DOHH2 (cell line): ENCODE results near the gene CKS1B.

Experiments
- H3F3A ChIP-seq: fragments of 200-600 bp; sonication (generic), shearing (Covaris generic); 2 replicates; pipeline ENCODE4 v1.6.0; 2016; ENCODE audit warnings: antibody characterized with exemption, mild to moderate bottlenecking; ENCODE audit not compliant: control insufficient read depth, insufficient read depth
- H3K27ac ChIP-seq: fragments of 200-600 bp; sonication (generic); 2 replicates; pipeline ENCODE4 v1.5.1; 2014; ENCODE audit warnings: low read depth, mild to moderate bottlenecking, low read length, moderate library complexity
- H3K27me3 ChIP-seq: fragments of 200-600 bp; sonication (generic); 2 replicates; pipeline ENCODE4 v1.6.1; 2014; ENCODE audit warnings: mild to moderate bottlenecking, low read length, mixed read lengths; ENCODE audit not compliant: control insufficient read depth
- H3K36me3 ChIP-seq: fragments of 200-600 bp; sonication (generic); 2 replicates; pipeline ENCODE4 v1.6.1; 2014; ENCODE audit warnings: mild to moderate bottlenecking, low read length, moderate library complexity, mixed read lengths; ENCODE audit not compliant: control insufficient read depth
- H3K4me1 ChIP-seq: fragments of 200-600 bp; sonication (generic); 2 replicates; pipeline ENCODE4 v1.6.1; 2014; ENCODE audit warnings: mild to moderate bottlenecking, low read length, mixed read lengths; ENCODE audit not compliant: control insufficient read depth
- H3K4me2 ChIP-seq: fragments of 200-600 bp; sonication (generic); 2 replicates; pipeline ENCODE4 v1.6.0; 2014; ENCODE audit warnings: mild to moderate bottlenecking, low read length, moderate library complexity
- H3K4me3 ChIP-seq: fragments of 200-600 bp; sonication (generic); 2 replicates; pipeline ENCODE4 v1.5.1; 2014; ENCODE audit warnings: mild to moderate bottlenecking, low read length, mixed read lengths
- H3K79me2 ChIP-seq: fragments of 200-600 bp; sonication (generic); 2 replicates; pipeline ENCODE4 v1.6.1; 2014; ENCODE audit warnings: mild to moderate bottlenecking, low read length, mixed read lengths; ENCODE audit not compliant: control insufficient read depth
- H3K9me2 ChIP-seq: fragments of 200-600 bp; sonication (generic); replicated peaks from 2 replicates; pipeline ENCODE4 v1.6.1; 2014; ENCODE audit warnings: mild to moderate bottlenecking, low read length, mixed read lengths; ENCODE audit not compliant: control insufficient read depth
- H3K9me3 ChIP-seq: fragments of 200-600 bp; sonication (generic); 2 replicates; pipeline ENCODE4 v1.6.1; 2014; ENCODE audit warnings: antibody characterized with exemption, low read length, mixed read lengths; ENCODE audit not compliant: control insufficient read depth, insufficient read depth
- H4K20me1 ChIP-seq: fragments of 200-600 bp; sonication (generic); 2 replicates; pipeline ENCODE4 v1.6.0; 2014; ENCODE audit warnings: low read depth, mild to moderate bottlenecking, antibody characterized with exemption, low read length, moderate library complexity; ENCODE audit not compliant: control insufficient read depth, insufficient read depth
- EZH2phosphoT487 ChIP-seq: fragments of 200-600 bp; sonication (generic); IDR thresholded peaks from 2 replicates; pipeline ENCODE4 v1.6.1; 2017; ENCODE audit warnings: borderline replicate concordance, mild to moderate bottlenecking, antibody characterized with exemption, low read length, moderate library complexity, mixed read lengths
- TF ChIP-seq, protein P1 (sequence below): fragments of 200-600 bp; sonication (generic); IDR thresholded peaks from one replicate; pipeline ENCODE4 v1.5.1; 2014; ENCODE audit warnings: antibody characterized with exemption, mild to moderate bottlenecking, low read depth, low read length; ENCODE audit not compliant: poor library complexity, severe bottlenecking

The CKS1B gene

DNA sequence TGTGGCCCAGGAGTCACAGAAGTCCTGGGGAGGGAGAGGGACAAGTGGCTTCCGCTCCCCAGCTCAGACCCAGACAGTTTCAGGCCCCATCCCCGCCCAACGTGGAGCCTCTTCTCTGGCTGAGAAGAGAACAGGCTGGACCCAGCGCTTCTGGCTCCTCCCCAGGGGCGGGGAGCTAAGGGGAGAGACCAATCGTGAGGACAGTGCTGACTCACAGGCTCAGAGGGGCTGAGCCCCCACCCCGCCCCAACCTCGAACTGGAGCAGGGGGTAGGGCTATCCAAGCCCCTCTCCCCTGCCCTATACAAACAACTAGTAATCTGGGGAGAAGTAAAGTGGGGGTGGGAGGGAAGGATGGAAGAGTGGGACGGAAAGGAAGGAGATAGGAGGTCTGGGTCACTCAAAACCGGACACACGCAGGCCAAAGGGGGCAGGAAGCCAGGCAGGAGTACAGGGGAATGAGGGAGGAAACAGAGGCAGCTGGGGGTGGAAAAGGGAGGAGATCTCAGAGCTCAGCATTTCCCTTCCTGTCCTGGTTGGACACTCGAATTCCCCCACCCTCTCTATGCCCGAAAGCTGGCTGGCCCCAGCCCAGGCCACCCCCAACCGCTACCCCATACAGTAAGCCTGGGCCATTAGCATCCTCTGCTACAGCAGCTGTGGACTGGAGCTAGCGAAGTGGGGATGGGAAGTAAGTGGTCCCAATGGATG, 3.7 kb upstream of the CKS1B start, which contains the start of gene SHC1:
TSS of gene SHC1 (minus strand) at position 117 of the 710 bp plus-strand sequence. CDS start 221 bp downstream, outside the sequence.
- Histone ChIP-seq H3K4me2 (peak within 1 kb of the TSS; percentile 48), H3K79me2 (peaks cover 61% of the 10 kb centered on the region), H3K4me3 (peak within 1 kb of the TSS; percentile 31), H3K9me2 (no peaks in the 10 kb centered on the region), H3F3A (peaks cover 4% of the 10 kb centered on the region; the same call in 1 of the 2 replicates), H3K27ac (no peak within 1 kb of the TSS), H3K4me1 (peaks cover 30% of the 10 kb centered on the region), H3K36me3 (peaks cover 62% of the 10 kb centered on the region), H3K9me3 (no peaks in the 10 kb centered on the region), H3K27me3 (no peaks in the 10 kb centered on the region), H4K20me1 (peaks cover 8% of the 10 kb centered on the region; the same call in 1 of the 2 replicates)
- TF ChIP-seq, protein P1, sequence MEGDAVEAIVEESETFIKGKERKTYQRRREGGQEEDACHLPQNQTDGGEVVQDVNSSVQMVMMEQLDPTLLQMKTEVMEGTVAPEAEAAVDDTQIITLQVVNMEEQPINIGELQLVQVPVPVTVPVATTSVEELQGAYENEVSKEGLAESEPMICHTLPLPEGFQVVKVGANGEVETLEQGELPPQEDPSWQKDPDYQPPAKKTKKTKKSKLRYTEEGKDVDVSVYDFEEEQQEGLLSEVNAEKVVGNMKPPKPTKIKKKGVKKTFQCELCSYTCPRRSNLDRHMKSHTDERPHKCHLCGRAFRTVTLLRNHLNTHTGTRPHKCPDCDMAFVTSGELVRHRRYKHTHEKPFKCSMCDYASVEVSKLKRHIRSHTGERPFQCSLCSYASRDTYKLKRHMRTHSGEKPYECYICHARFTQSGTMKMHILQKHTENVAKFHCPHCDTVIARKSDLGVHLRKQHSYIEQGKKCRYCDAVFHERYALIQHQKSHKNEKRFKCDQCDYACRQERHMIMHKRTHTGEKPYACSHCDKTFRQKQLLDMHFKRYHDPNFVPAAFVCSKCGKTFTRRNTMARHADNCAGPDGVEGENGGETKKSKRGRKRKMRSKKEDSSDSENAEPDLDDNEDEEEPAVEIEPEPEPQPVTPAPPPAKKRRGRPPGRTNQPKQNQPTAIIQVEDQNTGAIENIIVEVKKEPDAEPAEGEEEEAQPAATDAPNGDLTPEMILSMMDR = no peak
- no peak for TF ChIP-seq EZH2phosphoT487

DNA sequence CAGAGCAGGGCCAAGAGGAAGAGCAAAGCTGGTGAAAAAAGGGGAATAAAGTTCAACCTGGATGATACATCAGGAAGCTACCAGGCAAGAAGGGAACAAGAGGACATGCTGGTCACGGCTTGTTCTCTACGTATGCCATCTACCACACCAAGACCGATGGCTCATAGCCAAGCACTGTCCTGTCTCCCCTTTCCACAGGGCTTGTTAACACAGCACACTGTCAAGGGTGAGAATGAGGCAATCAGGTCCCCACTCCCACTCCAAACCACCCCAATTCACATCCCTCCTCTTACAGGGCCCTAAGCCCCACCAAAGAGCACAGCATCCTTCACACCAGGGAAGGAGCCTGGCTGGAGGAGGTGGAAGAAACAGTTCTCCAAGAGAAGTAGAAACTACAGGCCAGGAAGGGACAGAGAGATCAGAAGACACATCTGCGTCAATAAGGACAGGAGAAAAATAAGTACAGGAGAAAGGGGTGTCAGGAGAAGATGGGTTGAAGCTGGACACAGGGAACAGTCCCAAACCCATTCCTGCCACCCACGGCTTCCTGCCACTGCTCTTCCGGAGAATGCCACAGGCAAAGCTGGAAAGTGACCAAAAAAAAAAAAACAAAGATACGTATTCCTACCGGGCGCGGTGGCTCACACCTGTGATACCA, 3.0 kb upstream of the CKS1B start:
- Histone ChIP-seq H3K27me3 (no peaks in the 10 kb centered on the region), H3K36me3 (peaks cover 62% of the 10 kb centered on the region), H3K9me2 (no peaks in the 10 kb centered on the region), H3K4me3 (peak overlapping the region; percentile 31; the same call in 1 of the 2 replicates), H4K20me1 (peaks cover 13% of the 10 kb centered on the region; the same call in 1 of the 2 replicates), H3K27ac (no peak overlapping the region), H3K9me3 (no peaks in the 10 kb centered on the region), H3F3A (peaks cover 4% of the 10 kb centered on the region; the same call in 1 of the 2 replicates), H3K4me2 (peak overlapping the region; percentile 48), H3K4me1 (peaks cover 36% of the 10 kb centered on the region), H3K79me2 (peaks cover 67% of the 10 kb centered on the region)
- TF ChIP-seq, protein P1 = no peak

DNA sequence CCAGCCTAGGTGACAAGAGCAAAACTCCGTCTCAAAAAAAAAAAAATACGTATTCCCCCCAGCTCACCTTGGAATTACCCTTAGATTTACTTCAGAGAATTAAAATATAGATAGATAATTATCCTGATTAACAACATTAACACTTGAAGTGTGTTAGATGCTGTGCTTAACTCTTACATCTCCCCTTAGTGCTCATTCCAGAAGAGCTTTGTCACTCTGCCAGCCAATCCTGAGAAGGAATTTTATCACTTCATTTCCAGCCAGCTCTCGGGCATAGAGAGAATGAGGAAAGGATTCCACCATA, 2.3 kb upstream of the CKS1B start:
- Histone ChIP-seq H3K79me2 (peaks cover 74% of the 10 kb centered on the region), H3F3A (peaks cover 4% of the 10 kb centered on the region; the same call in 1 of the 2 replicates), H3K27ac (no peak overlapping the region), H3K9me2 (no peaks in the 10 kb centered on the region), H3K4me1 (peaks cover 43% of the 10 kb centered on the region), H3K9me3 (no peaks in the 10 kb centered on the region), H3K36me3 (peaks cover 61% of the 10 kb centered on the region), H3K27me3 (no peaks in the 10 kb centered on the region), H3K4me2 (no peak overlapping the region), H4K20me1 (peaks cover 14% of the 10 kb centered on the region; the same call in 1 of the 2 replicates), H3K4me3 (no peak overlapping the region; the same call in 1 of the 2 replicates)
- TF ChIP-seq EZH2phosphoT487 = no peak
- TF ChIP-seq, protein P1 = no peak
